HAP-1 (cell line): Measurements from ENCODE around the gene SMIM9.
A peak's percentile ranks its signal among the peaks of the same experiment; 100 is the strongest.
"Not testable (repeated sequence)": the region's sequence is repeated elsewhere in the genome, so short reads cannot be mapped to it uniquely, and the experiment has no call there.

Experiments
- DNase-seq, 2 experiments: peaks; one replicate each; pipeline ENCODE4 v3.0.0-alpha.2; 2016 to 2020; ENCODE audit warnings: low spot score in 2 of 2
- H3K27me3 ChIP-seq: fragments of 250-450 bp; sonication (Bioruptor Pico); 2 replicates; pipeline ENCODE4 v1.5.1; 2020; ENCODE audit warnings: low read depth, mild to moderate bottlenecking, moderate library complexity
- H3K36me3 ChIP-seq: fragments of 250-450 bp; sonication (Bioruptor Pico); replicated peaks from 2 replicates; pipeline ENCODE4 v1.5.1; 2020; ENCODE audit warnings: mild to moderate bottlenecking
- H3K4me1 ChIP-seq: fragments of 250-450 bp; sonication (Bioruptor Pico); 2 replicates; pipeline ENCODE4 v1.5.1; 2020; ENCODE audit warnings: mild to moderate bottlenecking
- H3K4me3 ChIP-seq: fragments of 250-450 bp; sonication (Bioruptor Pico); 2 replicates; pipeline ENCODE4 v1.5.1; 2020; ENCODE audit warnings: mild to moderate bottlenecking, moderate library complexity
- H3K9me3 ChIP-seq: fragments of 250-450 bp; sonication (Bioruptor Pico); 2 replicates; pipeline ENCODE4 v1.5.1; 2020; ENCODE audit warnings: mild to moderate bottlenecking, moderate library complexity
- in situ Hi-C: fragments of 300-500 bp; cut with MboI; formaldehyde crosslinking; loops from 3 replicates; pipeline ENCODE4 v1.14.3; 2020; ENCODE audit warnings: low sequenced_read_pairs, inconsistent platforms, mixed read lengths

The SMIM9 gene

DNA sequence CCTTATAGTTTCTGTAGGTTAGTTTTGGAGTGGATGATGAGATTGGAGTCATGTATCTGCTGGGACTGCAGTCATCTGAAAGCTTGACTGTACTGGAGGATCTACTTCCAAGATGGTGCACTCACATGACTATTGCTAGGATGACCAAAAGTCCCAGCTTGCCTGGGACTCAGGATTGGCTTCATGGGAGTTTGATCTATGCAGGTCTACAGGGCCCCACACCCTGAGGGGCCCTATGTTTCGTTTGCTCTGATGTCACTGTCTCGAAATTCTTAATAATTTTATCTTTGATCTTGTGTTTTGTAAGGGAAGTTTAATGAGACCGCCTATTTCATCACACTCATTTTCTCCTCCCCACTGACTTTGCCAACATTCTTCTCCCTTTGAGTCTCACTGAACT is at the start of gene SMIM9:
SMIM9 (minus strand) TSS at position 101 of the 400 bp plus-strand sequence. CDS start 3,806 bp downstream, outside the sequence.
- in situ Hi-C loops = no loop called here
- H3K36me3 ChIP-seq = no peaks in the 10 kb centered on the region
- H3K4me3 ChIP-seq = no peak within 1 kb of the TSS
- DNase-seq = no peak
- no peaks in the 10 kb centered on the region for H3K9me3 ChIP-seq
- no peaks in the 10 kb centered on the region for H3K4me1 ChIP-seq
- peaks cover 2% of the 10 kb centered on the region; the same call in 1 of the 2 replicates for H3K27me3 ChIP-seq

DNA sequence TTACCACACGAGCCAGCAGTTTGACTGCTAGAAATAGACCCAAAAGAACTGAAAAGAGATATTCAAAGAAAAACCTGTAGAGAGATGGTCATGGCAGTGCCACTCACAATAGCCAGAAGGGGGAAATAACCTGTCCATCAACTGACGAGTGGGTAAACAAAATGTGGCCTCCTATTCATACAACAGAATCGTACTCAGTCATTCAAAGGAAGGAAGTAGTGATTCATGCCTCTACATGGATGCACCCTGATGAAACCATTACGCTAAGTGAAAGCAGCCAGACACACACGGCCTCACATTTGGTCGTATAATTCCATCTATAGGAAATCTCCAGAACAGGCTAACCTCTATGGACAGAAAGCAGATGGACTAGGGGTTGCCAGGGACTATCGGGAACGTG is 49.6 kb upstream of the SMIM9 start:
- DNase-seq, H3K4me3 ChIP-seq, H3K27me3 ChIP-seq, H3K9me3 ChIP-seq, H3K4me1 ChIP-seq, in situ Hi-C loops, H3K36me3 ChIP-seq: not testable (repeated sequence)

DNA sequence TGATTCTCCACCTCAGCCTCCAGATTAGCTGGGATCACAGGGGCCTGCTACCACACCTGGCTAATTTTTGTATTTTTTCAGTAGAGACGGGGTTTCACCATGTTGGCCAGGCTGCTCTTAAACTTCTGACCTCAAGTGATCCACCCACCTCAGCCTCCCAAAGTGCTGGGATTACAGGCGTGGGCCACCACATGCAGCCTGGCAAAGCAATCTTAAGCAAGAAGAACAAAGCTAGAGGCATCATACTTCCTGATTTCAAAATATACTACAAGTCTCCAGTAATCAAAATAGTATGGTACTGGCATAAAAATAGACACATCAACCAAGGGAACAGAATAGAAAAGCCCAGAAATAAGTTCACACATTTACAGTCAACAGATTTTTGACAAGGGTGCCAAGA is 38.9 kb upstream of the SMIM9 start:
- Histone ChIP-seq H3K9me3 (no peaks in the 10 kb centered on the region), H3K4me1 (no peaks in the 10 kb centered on the region), H3K27me3 (no peaks in the 10 kb centered on the region), H3K36me3 (no peaks in the 10 kb centered on the region), H3K4me3 (no peak overlapping the region)
- no peak for DNase-seq
- in situ Hi-C loops = loop anchor here (25.0 kb wide), 1 partner anchor 286 kb away; the partner anchor contains the start of gene CTAG1A

DNA sequence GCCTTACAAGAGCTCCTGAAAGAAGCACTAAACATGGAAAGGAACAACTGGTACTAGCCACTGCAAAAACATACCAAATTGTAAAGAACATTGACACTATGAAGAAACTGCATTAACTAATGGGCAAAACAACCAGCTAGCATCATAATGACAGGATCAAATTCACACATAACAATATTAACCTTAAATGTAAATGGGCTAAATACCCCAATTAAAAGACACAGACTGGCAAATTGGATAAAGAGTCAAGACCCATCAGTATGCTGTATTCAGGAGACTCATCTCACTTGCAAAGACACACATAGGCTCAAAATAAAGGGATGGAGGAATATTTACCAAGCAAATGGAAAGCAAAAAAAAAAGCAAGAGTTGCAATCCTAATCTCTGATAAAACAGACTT is 34.1 kb upstream of the SMIM9 start:
- in situ Hi-C loops = loop anchor here (25.0 kb wide), 1 partner anchor 281 kb away; the partner anchor contains the start of gene CTAG1A
- not testable (repeated sequence) for H3K9me3 ChIP-seq, H3K4me3 ChIP-seq, H3K36me3 ChIP-seq, DNase-seq, H3K27me3 ChIP-seq, H3K4me1 ChIP-seq

DNA sequence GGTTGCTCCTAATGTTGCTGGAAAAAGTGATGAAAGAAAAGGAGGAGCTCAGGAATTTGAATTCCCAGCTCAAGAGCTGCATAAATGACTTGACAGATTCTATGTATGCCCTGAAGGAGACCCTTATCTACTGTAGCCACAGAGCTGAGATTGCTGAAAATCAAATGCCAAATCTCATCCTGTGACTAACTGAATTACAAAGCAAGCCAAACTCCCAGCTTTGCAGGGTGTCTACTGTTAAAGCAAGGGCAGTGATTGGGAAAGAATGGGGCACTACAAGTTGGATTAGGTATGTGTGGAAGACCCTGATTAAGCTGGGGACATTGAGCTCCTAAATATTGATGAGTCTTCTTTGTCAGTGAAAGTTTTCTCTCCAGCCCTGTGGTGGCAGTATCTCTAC is 20.8 kb upstream of the SMIM9 start:
- H3K36me3 ChIP-seq = no peaks in the 10 kb centered on the region
- no peaks in the 10 kb centered on the region for H3K27me3 ChIP-seq
- no peaks in the 10 kb centered on the region for H3K4me1 ChIP-seq
- H3K4me3 ChIP-seq = no peak overlapping the region
- in situ Hi-C loops = loop anchor here (25.0 kb wide), 1 partner anchor 268 kb away; the partner anchor contains the start of gene CTAG1A
- no peaks in the 10 kb centered on the region for H3K9me3 ChIP-seq
- no peak for DNase-seq

DNA sequence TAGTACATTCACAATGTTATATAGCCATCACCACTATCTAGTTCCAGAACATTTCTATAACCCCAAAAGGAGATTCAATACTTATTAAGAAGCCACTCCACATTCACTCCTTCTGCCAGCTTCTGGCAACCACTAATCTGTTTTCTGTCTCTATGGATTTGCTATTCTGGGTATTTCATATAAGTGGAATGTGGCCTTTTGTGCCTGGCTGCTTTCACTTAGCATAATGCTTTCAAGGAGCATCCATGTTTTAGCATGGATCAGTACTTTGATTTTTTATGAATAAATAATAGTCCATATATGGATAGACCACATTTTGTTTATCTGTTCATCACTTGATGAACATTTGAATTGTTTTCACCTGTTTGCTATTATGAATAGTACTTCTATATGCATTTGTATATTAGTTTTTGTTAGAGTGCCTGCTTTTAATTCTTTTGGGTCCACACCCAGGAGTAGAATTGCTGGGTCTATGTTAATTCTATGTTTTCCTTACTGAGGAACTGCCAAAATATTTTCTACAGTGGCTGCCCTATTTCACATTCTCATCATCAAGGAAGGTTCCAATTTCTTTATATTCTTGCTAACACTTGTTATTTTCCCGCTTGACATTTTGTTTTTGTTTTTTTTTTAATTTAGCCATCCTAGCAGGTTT is 16.6 kb upstream of the SMIM9 start:
- Histone ChIP-seq H3K27me3 (no peaks in the 10 kb centered on the region), H3K9me3 (no peaks in the 10 kb centered on the region), H3K36me3 (no peaks in the 10 kb centered on the region), H3K4me1 (no peaks in the 10 kb centered on the region), H3K4me3 (no peak overlapping the region)
- DNase-seq = no peak
- in situ Hi-C loops = loop anchor here (25.0 kb wide), 1 partner anchor 264 kb away; the partner anchor contains the start of gene CTAG1A

DNA sequence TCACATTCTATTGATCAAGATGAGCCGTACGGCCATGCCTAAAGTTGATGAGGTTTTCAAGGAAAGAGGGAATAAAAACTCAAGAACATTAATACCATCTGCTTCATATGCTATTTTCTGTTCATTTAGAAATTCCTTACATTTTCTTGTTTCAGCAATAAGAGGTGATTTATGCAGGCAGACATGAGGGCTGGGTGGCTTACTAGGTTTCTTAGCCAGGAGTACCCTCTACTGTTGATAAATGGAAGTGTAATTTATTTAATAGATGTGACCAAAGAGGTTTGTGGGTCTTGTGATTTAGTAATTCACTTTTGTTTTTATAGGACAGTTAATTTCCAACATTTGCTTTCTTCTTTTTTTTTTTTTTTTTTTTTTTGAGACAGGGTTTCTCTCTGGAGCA is 6.4 kb upstream of the SMIM9 start:
- Histone ChIP-seq H3K27me3 (no peaks in the 10 kb centered on the region), H3K4me3 (no peak overlapping the region), H3K4me1 (no peaks in the 10 kb centered on the region), H3K9me3 (no peaks in the 10 kb centered on the region), H3K36me3 (no peaks in the 10 kb centered on the region)
- in situ Hi-C loops = no loop called here
- peak; percentile 28 to 64 for DNase-seq

DNA sequence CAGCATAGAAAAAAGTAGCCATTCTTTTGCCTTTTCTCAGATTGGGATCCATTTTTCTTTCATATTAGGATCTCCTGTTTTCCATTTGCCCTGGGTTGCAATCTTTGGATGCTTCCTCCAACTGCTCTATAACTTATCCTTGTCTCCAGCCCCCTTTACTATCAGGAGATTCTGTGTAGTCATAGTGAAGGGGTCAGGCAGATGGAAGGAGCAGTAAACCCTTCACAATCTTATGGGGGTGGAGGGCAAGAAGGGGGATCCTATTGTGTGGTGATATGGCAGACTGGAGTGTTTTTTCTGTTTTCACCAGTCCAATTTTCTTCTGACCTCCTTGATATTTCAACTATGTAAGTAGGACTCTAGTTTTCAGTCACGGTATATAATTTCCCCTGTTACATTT is 1.7 kb upstream of the SMIM9 start:
- no peaks in the 10 kb centered on the region for H3K36me3 ChIP-seq
- in situ Hi-C loops = no loop called here
- no peaks in the 10 kb centered on the region for H3K4me1 ChIP-seq
- no peaks in the 10 kb centered on the region; the same call in 1 of the 2 replicates for H3K27me3 ChIP-seq
- no peak for DNase-seq
- H3K9me3 ChIP-seq = no peaks in the 10 kb centered on the region
- no peak overlapping the region for H3K4me3 ChIP-seq

DNA sequence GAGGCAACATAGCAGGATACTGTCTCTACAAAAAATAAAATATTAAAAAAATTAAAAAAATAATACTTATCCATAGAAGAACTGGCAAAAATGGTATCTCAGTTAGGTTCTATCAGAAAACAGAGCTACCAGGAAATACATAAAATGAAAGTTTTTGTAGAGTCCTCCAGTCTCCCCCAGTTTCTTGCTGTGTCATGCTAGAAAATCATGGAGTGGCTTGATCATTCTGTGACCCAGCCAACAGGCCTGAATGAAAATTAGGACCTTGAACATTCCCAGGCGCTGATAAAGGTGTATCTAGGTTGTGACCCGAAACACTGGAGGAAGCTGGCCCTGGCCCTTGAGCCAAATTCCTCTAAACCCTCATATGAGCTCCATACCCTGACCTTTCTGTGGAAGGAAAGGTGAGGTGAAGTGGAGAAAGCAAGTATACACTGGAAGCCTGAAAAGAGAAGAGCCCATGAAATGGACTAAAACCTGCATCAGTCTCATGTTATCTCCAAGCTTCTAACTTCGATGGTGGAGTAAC is 652 bp downstream of the SMIM9 start:
- Histone ChIP-seq H3K27me3 (peaks cover 2% of the 10 kb centered on the region; the same call in 1 of the 2 replicates), H3K9me3 (no peaks in the 10 kb centered on the region)
- in situ Hi-C loops = no loop called here

DNA sequence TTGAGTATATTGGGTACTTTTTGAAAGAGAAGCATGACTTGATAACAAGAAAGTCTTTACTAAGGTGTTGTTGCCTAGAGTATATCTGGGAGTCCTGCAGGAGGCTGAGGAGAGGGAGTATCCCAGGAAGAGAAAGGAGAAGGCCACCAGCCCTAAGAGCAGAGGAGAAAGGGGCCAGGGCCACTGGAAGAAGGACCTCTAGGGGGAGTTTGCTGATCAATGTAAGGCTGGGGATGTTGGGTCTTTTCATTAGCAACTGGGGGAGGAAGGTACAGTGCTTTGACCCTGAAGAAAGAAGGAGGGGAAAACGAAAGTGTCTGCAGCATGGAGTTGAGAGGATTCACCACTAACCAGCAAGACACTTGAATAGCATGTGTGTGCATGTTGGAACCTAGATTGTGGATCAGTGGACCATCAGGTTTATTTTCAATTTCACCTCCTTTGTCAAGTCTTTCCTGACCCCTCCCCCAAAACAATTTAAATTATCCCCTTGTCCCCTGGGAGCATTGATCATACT is 4.5 kb downstream of the SMIM9 start:
- Histone ChIP-seq H3K27me3 (peaks cover 4% of the 10 kb centered on the region), H3K36me3 (no peaks in the 10 kb centered on the region), H3K9me3 (no peaks in the 10 kb centered on the region), H3K4me1 (no peaks in the 10 kb centered on the region), H3K4me3 (no peak overlapping the region)
- no peak for DNase-seq
- in situ Hi-C loops = no loop called here

More for the DNA sequence above, 652 bp downstream of the SMIM9 start:
- Histone ChIP-seq H3K36me3 (no peaks in the 10 kb centered on the region), H3K4me1 (no peaks in the 10 kb centered on the region), H3K4me3 (no peak overlapping the region)
- no peak for DNase-seq

DNA sequence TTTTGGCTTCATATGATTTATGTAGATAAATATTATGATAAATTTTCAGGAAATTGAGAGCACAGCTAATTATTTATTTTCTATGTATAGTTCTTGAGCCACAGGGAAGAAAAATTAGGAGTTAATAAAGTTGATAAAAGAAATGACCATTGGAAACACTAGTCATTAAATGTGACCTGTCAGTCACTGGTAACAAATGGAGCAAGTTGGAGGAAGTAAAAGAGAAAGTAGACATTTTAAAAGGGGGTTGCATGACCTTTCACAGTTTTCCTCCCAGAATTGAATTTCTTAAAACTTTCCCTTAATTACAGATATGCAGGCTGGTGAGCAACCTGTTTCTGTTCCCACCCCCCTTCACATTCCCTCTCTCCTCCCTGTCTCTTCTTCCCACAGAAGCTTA is 5.3 kb downstream of the SMIM9 start:
- Histone ChIP-seq H3K9me3 (no peaks in the 10 kb centered on the region), H3K4me3 (no peak overlapping the region), H3K36me3 (no peaks in the 10 kb centered on the region), H3K27me3 (peaks cover 4% of the 10 kb centered on the region), H3K4me1 (no peaks in the 10 kb centered on the region)
- in situ Hi-C loops = no loop called here
- no peak for DNase-seq

DNA sequence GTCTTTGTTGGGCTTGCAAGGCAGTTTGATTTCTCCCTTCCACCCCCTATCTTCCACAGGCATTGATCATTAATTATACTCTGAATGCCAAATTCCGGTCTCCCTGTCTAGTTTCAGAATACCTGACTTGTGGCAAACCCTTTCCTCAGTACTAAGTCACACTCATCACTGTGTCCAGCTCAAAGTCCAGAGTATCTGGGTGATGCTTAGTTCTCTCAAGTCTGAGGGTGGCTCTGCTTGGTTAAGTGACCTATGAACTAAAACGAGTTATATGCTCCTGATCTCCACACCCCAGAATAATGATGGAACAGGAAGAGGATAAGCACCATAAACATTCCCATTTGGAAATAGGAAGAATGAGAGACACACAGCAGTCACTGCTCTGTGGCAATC is 6.5 kb downstream of the SMIM9 start:
- no peak for DNase-seq
- in situ Hi-C loops = no loop called here
- Histone ChIP-seq H3K4me3 (no peak overlapping the region), H3K27me3 (peaks cover 4% of the 10 kb centered on the region), H3K36me3 (no peaks in the 10 kb centered on the region), H3K9me3 (no peaks in the 10 kb centered on the region), H3K4me1 (no peaks in the 10 kb centered on the region)

DNA sequence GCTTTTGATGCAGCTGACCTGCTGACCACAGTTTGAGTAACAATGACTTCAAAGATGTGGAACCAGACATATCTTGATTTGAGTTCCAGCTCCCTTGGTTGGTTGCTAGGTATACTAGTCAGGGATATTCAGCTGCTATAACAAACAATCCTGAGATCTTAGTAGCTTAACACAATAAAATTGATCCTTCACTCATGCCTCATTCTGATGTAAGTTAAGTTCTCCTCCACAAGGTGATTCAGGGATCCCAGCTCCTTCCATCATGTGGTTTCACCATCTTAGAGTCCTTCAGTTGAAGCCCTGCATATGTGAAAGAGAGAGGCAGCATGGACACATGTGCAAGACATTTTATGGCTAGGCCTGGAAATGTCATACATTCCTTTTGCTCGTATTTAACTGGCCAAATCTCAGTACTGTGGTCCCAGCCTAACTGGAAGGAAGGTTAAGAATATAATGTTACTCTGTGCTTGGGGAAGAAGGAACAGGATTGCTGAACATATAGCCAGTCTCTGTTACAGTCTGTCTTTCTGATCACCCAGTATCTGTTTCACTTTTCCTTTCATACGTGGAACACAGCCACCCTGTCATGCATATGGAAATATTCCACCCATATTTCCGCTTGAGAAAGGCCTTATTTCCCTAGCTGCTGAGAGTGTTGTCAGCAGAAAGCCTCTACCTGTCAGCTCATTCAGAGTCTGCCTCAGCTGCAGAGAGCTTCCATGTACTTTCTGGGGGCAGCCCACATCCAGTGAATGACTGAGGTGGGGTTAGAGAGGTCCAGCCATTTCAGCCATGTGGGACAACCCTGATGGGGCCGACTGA is 7.1 kb downstream of the SMIM9 start:
- no peak overlapping the region for H3K4me3 ChIP-seq
- DNase-seq = no peak
- in situ Hi-C loops = no loop called here

DNA sequence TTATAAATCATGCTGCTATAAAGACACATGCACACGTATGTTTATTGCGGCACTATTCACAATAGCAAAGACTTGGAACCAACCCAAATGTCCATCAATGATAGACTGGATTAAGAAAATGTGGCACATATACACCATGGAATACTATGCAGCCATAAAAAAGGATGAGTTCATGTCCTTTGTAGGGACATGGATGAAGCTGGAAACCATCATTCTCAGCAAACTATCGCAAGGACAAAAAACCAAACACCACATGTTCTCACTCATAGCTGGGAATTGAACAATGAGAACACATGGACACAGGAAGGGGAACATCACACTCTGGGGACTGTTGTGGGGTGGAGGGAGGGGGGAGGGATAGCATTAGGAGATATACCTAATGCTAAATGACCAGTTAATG is 8.9 kb downstream of the SMIM9 start:
- H3K9me3 ChIP-seq, H3K4me1 ChIP-seq, in situ Hi-C loops, H3K36me3 ChIP-seq, H3K27me3 ChIP-seq, DNase-seq, H3K4me3 ChIP-seq: not testable (repeated sequence)

More for the DNA sequence above, 7.1 kb downstream of the SMIM9 start:
- Histone ChIP-seq H3K9me3 (no peaks in the 10 kb centered on the region), H3K36me3 (no peaks in the 10 kb centered on the region), H3K4me1 (no peaks in the 10 kb centered on the region), H3K27me3 (peaks cover 4% of the 10 kb centered on the region)
